Measurements from ENCODE around the gene TUBGCP6.

Gene TUBGCP6

GRCh38 chr22:50225200-50225969, 19.4 kb downstream of the TUBGCP6 start:
- Histone ChIP-seq H3K27me3 (ENCODE audit: control insufficient read depth, insufficient read depth, low read length) (no peaks in the 10 kb centered on the region), H3K36me3 (ENCODE audit: control insufficient read depth, insufficient read depth, low read length) (no peaks in the 10 kb centered on the region)
- no peak for TF ChIP-seq CTCF (IDR thresholded peaks at IDR 0.05)

GRCh38 chr22:50224071-50224470, 20.8 kb downstream of the TUBGCP6 start:
- Histone ChIP-seq H3K79me2 (no peaks in the 10 kb centered on the region), H3K9ac (no peak overlapping the region), H3K4me2 (ENCODE audit: low read length) (no peak overlapping the region), H3K36me3 (ENCODE audit: control insufficient read depth, insufficient read depth, low read length) (no peaks in the 10 kb centered on the region), H3K27ac (no peak overlapping the region), H2AFZ (no peak overlapping the region), H3K4me3 (ENCODE audit: low read depth, low read length) (no peak overlapping the region), H3K9me3 (ENCODE audit: control insufficient read depth, low read length) (no peaks in the 10 kb centered on the region), H3K4me1 (no peaks in the 10 kb centered on the region), H3K27me3 (ENCODE audit: control insufficient read depth, insufficient read depth, low read length) (no peaks in the 10 kb centered on the region)
- TF ChIP-seq CTCF (IDR thresholded peaks at IDR 0.05): no peak

More at GRCh38 chr22:50225200-50225969, 19.4 kb downstream of the TUBGCP6 start:
- Histone ChIP-seq H3K79me2 (peaks cover 2% of the 10 kb centered on the region), H3K27ac (no peak overlapping the region), H3K9me3 (ENCODE audit: control insufficient read depth, low read length) (no peaks in the 10 kb centered on the region), H3K4me1 (no peaks in the 10 kb centered on the region), H2AFZ (no peak overlapping the region), H3K4me3 (ENCODE audit: low read depth, low read length) (no peak overlapping the region), H3K4me2 (ENCODE audit: low read length) (no peak overlapping the region), H3K9ac (no peak overlapping the region)

- no peak overlapping the region for H3K27ac ChIP-seq
- H3K4me1 ChIP-seq: no peaks in the 10 kb centered on the region
- no peaks in the 10 kb centered on the region for H3K79me2 ChIP-seq
- no peaks in the 10 kb centered on the region for H3K27me3 ChIP-seq (ENCODE audit: control insufficient read depth, insufficient read depth, low read length)
- H3K36me3 ChIP-seq (ENCODE audit: control insufficient read depth, insufficient read depth, low read length): no peaks in the 10 kb centered on the region
- no peak overlapping the region for H3K4me3 ChIP-seq (ENCODE audit: low read depth, low read length)
- no peak overlapping the region for H2AFZ ChIP-seq
- H3K4me2 ChIP-seq (ENCODE audit: low read length): no peak overlapping the region
- H3K9ac ChIP-seq: no peak overlapping the region
- H3K9me3 ChIP-seq (ENCODE audit: control insufficient read depth, low read length): no peaks in the 10 kb centered on the region
- TF ChIP-seq CTCF (IDR thresholded peaks at IDR 0.05): no peak
These were observed 22.3 kb downstream of the TUBGCP6 start for GRCh38 chr22:50222508-50222907.

- no peak overlapping the region for H3K4me3 ChIP-seq (ENCODE audit: low read depth, low read length)
- H3K4me1 ChIP-seq: no peaks in the 10 kb centered on the region
- H2AFZ ChIP-seq: no peak overlapping the region
- H3K36me3 ChIP-seq (ENCODE audit: control insufficient read depth, insufficient read depth, low read length): no peaks in the 10 kb centered on the region
- H3K79me2 ChIP-seq: no peaks in the 10 kb centered on the region
- no peak for TF ChIP-seq CTCF (IDR thresholded peaks at IDR 0.05)
- no peak overlapping the region for H3K4me2 ChIP-seq (ENCODE audit: low read length)
- H3K27ac ChIP-seq: no peak overlapping the region
- H3K27me3 ChIP-seq (ENCODE audit: control insufficient read depth, insufficient read depth, low read length): no peaks in the 10 kb centered on the region
- H3K9ac ChIP-seq: no peak overlapping the region
- no peaks in the 10 kb centered on the region for H3K9me3 ChIP-seq (ENCODE audit: control insufficient read depth, low read length)
These were observed 23.2 kb downstream of the TUBGCP6 start for GRCh38 chr22:50221410-50222300.

All from parathyroid adenoma (tissue), 2 donors.